ENCODE data around the gene TMEM234.

GRCh38 chr1:32208469-32208868 is 13.7 kb downstream of the TMEM234 start:
- TF ChIP-seq CTCF (IDR thresholded peaks at IDR 0.05) (no peak), POLR2A (IDR thresholded peaks at IDR 0.05) (no peak)

All from right lobe of liver (tissue), 4 donors.